Natural killer cell (primary cell): ENCODE measurements around the gene CYP2A6. TPM values are rescaled to one million over a fixed set of nuclear protein-coding genes. Genes with fewer than 3 reads are reported as not detected.
"Not testable (repeated sequence)": the region's sequence is repeated elsewhere in the genome, so short reads cannot be mapped to it uniquely, and the experiment has no call there.

Experiments
- ATAC-seq, 3 donors: fragments of 150-1000 bp in 2 of 3; fragments of 200-7000 bp in 1 of 3; cut with Tn5 transposase; 1 replicate in 1 of 3; 2 replicates in 2 of 3; pipeline ENCODE4 v1.10.0; 2021; ENCODE audit warnings: mild to moderate bottlenecking in 2 of 3, moderate library complexity in 2 of 3
- DNase-seq, 2 donors: peaks; one replicate each; pipeline versions ENCODE4 v3.0.0 to v3.0.0-alpha.2; 2013 to 2021; ENCODE audit warnings: mixed read lengths in 1 of 2
- H3K27ac ChIP-seq: one replicate; pipeline ENCODE4 v1.5.1; 2013; ENCODE audit warnings: mild to moderate bottlenecking, low read length
- H3K27me3 ChIP-seq: one replicate; pipeline ENCODE4 v1.6.1; 2013; ENCODE audit warnings: low read length; ENCODE audit not compliant: control insufficient read depth, insufficient read depth
- H3K36me3 ChIP-seq: one replicate; pipeline ENCODE4 v1.6.1; 2013; ENCODE audit warnings: low read length; ENCODE audit not compliant: control insufficient read depth, insufficient read depth
- H3K4me1 ChIP-seq: one replicate; pipeline ENCODE4 v1.6.1; 2013; ENCODE audit warnings: low read length; ENCODE audit not compliant: control insufficient read depth, insufficient read depth
- H3K4me3 ChIP-seq: one replicate; pipeline ENCODE4 v1.5.1; 2013; ENCODE audit warnings: low read length
- H3K9me3 ChIP-seq: one replicate; pipeline ENCODE4 v1.6.1; 2013; ENCODE audit warnings: low read length; ENCODE audit not compliant: control insufficient read depth, insufficient read depth
- H3K27ac Mint-ChIP-seq, 2 donors: one replicate each; pipeline ENCODE4 v1.8.0; 2022; ENCODE audit warnings: mild to moderate bottlenecking in 2 of 2, mixed read lengths in 2 of 2, moderate library complexity in 1 of 2
- H3K27me3 Mint-ChIP-seq, 2 donors: one replicate each; pipeline ENCODE4 v1.8.0; 2022; ENCODE audit warnings: low read depth in 2 of 2, mixed read lengths in 2 of 2
- H3K36me3 Mint-ChIP-seq: one replicate; pipeline ENCODE4 v1.8.0; 2022; ENCODE audit warnings: mixed read lengths
- H3K4me1 Mint-ChIP-seq, 2 donors: one replicate each; pipeline ENCODE4 v1.8.0; 2022; ENCODE audit warnings: mixed read lengths in 2 of 2
- H3K4me3 Mint-ChIP-seq: one replicate; pipeline ENCODE4 v1.8.0; 2022; ENCODE audit warnings: mild to moderate bottlenecking, moderate library complexity, mixed read lengths
- H3K9me3 Mint-ChIP-seq, 2 donors: one replicate each; pipeline ENCODE4 v1.8.0; 2022; ENCODE audit warnings: mixed read lengths in 2 of 2
- WGBS: methylation state at CpG from one replicate; pipeline ENCODE4 v1.1.7; 2013; ENCODE audit warnings: missing lambda C conversion rate; ENCODE audit not compliant: insufficient coverage; 5-methylcytosine and 5-hydroxymethylcytosine counted together
- intact Hi-C: fragments of 100-400 bp; cut with micrococcal nuclease; formaldehyde crosslinking; loops from one replicate; pipeline ENCODE4 v1.14.2; 2022
- total RNA-seq, 4 donors: library from RNA; stranded (reverse); fragments of 120-200 nt in 1 of 4; gene quantifications; one replicate each; pipeline versions ENCODE4 v1.2.3 to v1.2.4, GENCODE V29; 2013 to 2022
- TF ChIP-seq, protein P1 (sequence below): fragments of 200-600 bp; IDR thresholded peaks from one replicate; pipeline ENCODE4 v1.8.0; 2022; ENCODE audit warnings: antibody characterized with exemption

The CYP2A6 gene, protein sequence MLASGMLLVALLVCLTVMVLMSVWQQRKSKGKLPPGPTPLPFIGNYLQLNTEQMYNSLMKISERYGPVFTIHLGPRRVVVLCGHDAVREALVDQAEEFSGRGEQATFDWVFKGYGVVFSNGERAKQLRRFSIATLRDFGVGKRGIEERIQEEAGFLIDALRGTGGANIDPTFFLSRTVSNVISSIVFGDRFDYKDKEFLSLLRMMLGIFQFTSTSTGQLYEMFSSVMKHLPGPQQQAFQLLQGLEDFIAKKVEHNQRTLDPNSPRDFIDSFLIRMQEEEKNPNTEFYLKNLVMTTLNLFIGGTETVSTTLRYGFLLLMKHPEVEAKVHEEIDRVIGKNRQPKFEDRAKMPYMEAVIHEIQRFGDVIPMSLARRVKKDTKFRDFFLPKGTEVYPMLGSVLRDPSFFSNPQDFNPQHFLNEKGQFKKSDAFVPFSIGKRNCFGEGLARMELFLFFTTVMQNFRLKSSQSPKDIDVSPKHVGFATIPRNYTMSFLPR
- total RNA-seq = not detected
- not detected for total RNA-seq (2013)

DNA sequence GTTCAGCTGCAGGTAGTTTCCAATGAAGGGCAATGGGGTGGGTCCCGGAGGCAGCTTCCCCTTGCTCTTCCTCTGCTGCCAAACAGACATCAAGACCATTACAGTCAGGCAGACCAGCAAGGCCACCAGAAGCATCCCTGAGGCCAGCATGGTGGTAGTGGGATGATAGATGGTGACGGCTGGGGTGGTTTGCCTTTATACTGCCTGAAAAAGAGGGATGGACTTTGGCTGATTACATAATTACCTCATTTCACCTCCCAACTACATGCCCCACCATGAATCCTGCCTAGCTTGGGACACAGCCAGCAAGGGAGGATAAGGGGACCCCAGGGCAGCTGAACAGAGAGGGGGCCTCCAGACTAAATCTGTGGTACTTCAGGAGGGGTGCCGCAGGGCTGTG lies at the start of gene CYP2A6:
Gene CYP2A6, minus strand, starts transcription at position 171 of the 400 bp plus-strand sequence. Its CDS starts 21 bp downstream, at position 150.
- peaks cover 23 to 24% of the 10 kb centered on the region in 2 donors for H3K27me3 Mint-ChIP-seq
- WGBS = 93% methylated on average over 2 of the region's 3 CpGs

DNA sequence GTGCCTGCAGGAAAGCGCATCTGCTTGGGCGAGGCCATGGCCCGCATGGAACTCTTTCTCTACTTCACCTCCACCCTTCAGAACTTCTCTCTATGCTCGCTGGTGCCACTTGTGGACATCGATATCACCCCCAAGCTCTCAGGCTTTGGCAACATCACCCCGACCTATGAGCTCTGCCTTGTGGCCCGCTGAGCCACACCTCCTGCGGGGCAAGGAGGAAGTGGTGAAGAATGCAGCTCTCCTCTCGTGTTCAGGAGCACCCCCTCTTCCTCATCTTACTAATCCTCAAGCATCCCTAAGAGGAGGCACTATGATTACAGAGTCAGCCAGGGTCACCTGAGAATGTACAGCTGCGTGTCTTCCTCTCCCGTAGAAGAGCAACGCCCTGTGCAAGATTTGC lies 49.7 kb upstream of the CYP2A6 start:
- H3K36me3 Mint-ChIP-seq, H3K9me3 Mint-ChIP-seq, H3K9me3 ChIP-seq, H3K4me3 Mint-ChIP-seq, H3K27ac ChIP-seq, H3K4me3 ChIP-seq, intact Hi-C loops, H3K27me3 ChIP-seq, H3K36me3 ChIP-seq: not testable (repeated sequence)
- ATAC-seq (peak; percentile 58 to 94 (median 72)), DNase-seq (peak in 1 of 2 donors; percentile 62)
- peaks cover 14% of the 10 kb centered on the region for H3K4me1 ChIP-seq
- peaks cover 13% of the 10 kb centered on the region in 2 donors for H3K4me1 Mint-ChIP-seq
- 48% methylated on average over 12 of the region's 12 CpGs for WGBS
- H3K27ac Mint-ChIP-seq = peak overlapping the region in 1 of 2 donors; percentile 51
- H3K27me3 Mint-ChIP-seq = peaks cover under 1 to 11% of the 10 kb centered on the region in 2 donors

More for the DNA sequence above, at the start of gene CYP2A6:
- peak within 1 kb of the TSS; percentile 79 for H3K4me3 Mint-ChIP-seq
- H3K9me3 Mint-ChIP-seq, intact Hi-C loops, ATAC-seq, H3K27ac ChIP-seq, H3K36me3 Mint-ChIP-seq, H3K9me3 ChIP-seq, H3K36me3 ChIP-seq, DNase-seq, H3K27me3 ChIP-seq, H3K4me3 ChIP-seq: not testable (repeated sequence)
- peaks cover 10% of the 10 kb centered on the region for H3K4me1 ChIP-seq
- H3K27ac Mint-ChIP-seq = peak within 1 kb of the TSS; percentile 81 to 86
- H3K4me1 Mint-ChIP-seq = peaks cover 12 to 26% of the 10 kb centered on the region in 2 donors

DNA sequence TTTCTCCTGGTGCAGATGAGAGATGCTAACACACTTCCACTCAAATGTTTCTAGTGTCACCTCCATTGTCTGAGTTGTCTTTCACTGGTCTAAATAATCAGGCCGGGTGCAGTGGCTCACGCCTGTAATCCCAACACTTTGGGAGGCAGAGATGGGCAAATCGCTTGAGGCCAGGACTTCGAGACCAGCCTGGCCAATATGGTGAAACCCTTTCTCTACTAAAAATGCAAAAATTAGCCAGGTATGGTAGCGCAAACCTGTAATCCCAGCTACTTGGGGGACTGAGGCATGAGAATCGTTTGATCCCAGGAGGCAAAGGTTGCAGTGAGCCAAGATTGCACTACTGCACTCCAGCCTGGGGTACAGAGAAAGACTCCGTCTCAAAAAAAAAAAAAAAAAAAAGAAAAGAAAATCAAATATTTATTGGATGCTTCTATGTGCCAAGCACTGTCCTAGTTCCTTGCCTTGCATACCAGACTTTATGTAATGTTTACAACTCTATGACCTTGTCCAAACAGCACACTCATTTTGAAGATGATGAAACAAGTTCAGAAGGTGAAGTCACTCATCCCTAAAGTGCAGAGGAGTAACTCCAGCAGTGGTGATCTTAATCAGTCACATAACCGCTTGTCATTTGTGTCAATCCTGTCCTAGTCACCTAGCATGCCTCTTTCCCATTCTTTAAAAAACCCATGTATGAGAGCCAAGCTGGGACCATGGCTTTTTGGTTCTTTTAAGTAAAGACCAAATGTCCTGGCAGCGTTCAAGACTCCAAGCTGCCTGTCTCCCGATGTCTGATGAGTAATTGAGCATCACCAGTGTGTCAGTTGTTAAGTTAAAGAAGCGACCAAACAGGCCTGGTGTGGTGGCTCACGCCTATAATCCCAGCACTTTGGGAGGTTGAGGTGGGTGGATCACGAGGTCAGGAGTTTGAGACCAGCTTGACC lies 46.9 kb upstream of the CYP2A6 start:
- H3K36me3 ChIP-seq, H3K27ac Mint-ChIP-seq, H3K9me3 Mint-ChIP-seq, H3K4me3 Mint-ChIP-seq, H3K27ac ChIP-seq, H3K27me3 ChIP-seq, DNase-seq, ATAC-seq, intact Hi-C loops, H3K36me3 Mint-ChIP-seq, H3K9me3 ChIP-seq, H3K4me3 ChIP-seq: not testable (repeated sequence)
- whole genome bisulfite sequencing = 93% methylated on average over 11 of the region's 13 CpGs
- Mint-ChIP-seq H3K4me1 (peaks cover 13% of the 10 kb centered on the region in 2 donors), H3K27me3 (peaks cover 13 to 17% of the 10 kb centered on the region in 2 donors)
- H3K4me1 ChIP-seq = peaks cover 14% of the 10 kb centered on the region

DNA sequence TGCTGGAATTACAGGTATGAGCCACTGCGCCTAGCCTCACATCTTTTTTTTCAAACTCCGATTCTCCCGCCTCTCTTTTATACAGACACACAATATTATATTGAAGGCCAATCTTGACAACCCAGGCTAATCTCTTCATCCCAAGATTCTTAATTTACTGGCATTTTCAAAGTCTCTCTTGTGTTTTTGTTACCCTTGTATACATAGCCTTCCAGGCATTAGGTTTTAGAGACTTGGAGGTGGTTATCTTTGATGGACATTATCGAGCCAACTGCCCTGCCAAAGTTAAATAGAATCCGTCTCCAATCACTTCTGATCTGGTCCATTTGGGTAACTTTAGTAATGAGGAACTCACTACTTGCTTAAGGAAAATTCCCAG lies 46.2 kb upstream of the CYP2A6 start:
- ATAC-seq = no peak
- Mint-ChIP-seq H3K4me3 (no peak overlapping the region), H3K36me3 (no peaks in the 10 kb centered on the region), H3K27me3 (peaks cover 20 to 23% of the 10 kb centered on the region in 2 donors), H3K9me3 (no peaks in the 10 kb centered on the region), H3K27ac (no peak overlapping the region), H3K4me1 (peaks cover 13% of the 10 kb centered on the region in 2 donors)
- H3K4me1 ChIP-seq = peaks cover 14% of the 10 kb centered on the region
- TF ChIP-seq, protein P1, sequence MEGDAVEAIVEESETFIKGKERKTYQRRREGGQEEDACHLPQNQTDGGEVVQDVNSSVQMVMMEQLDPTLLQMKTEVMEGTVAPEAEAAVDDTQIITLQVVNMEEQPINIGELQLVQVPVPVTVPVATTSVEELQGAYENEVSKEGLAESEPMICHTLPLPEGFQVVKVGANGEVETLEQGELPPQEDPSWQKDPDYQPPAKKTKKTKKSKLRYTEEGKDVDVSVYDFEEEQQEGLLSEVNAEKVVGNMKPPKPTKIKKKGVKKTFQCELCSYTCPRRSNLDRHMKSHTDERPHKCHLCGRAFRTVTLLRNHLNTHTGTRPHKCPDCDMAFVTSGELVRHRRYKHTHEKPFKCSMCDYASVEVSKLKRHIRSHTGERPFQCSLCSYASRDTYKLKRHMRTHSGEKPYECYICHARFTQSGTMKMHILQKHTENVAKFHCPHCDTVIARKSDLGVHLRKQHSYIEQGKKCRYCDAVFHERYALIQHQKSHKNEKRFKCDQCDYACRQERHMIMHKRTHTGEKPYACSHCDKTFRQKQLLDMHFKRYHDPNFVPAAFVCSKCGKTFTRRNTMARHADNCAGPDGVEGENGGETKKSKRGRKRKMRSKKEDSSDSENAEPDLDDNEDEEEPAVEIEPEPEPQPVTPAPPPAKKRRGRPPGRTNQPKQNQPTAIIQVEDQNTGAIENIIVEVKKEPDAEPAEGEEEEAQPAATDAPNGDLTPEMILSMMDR = no peak
- no peak for DNase-seq
- no peak overlapping the region for H3K4me3 ChIP-seq
- H3K9me3 ChIP-seq = no peaks in the 10 kb centered on the region
- no peaks in the 10 kb centered on the region for H3K36me3 ChIP-seq
- H3K27ac ChIP-seq = no peak overlapping the region
- 90% methylated on average over 5 of the region's 5 CpGs for WGBS
- no peaks in the 10 kb centered on the region for H3K27me3 ChIP-seq
- intact Hi-C loops = no loop called here
